ENCODE data around the gene HIP1R. TPM values are rescaled to one million over a fixed set of nuclear protein-coding genes. Genes with fewer than 3 reads are reported as not detected.

HIP1R gene
- total and polyA plus RNA-seq, 10 of the 15 experiments (the other 5 are each of a cell fraction or from before 2014, with no cell fraction given), result 0.18 to 27.7 (median 11.7) TPM

DNA sequence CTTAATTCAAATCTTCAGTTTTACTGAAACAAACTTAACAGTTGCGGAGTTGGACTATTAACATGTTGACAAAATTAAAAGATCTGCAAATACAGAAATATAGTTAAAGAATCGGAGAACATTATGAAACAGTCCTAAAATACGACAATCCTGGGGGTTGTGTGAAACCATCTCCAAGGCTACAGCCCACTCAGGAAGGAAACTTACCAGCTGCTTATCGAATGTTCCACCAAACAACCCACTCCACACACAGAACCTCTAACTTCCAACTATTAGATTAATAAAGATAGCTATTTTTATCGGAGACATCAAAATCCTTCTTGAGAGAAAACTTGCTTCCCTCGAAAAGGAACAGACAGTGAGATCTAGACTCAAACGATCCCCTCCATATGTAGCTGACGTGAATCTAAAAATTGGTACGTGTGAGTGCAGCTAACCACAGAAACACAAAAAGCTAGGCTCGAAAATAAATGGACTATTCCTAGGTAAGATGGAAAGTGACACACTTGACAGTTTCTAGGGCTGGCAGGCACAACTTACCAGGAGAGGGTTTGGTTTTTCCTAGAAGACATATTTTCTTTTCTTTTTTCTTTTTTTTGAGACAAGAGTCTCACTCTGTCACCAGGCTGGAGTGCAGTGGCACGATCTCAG, 47.8 kb downstream of the HIP1R start:
- H3K79me2 ChIP-seq (ENCODE audit: control insufficient read depth, insufficient read depth, low read length), result peaks cover 36% of the 10 kb centered on the region
- no peak overlapping the region for H3K27ac ChIP-seq (ENCODE audit: control insufficient read depth, insufficient read depth)
- H3K36me3 ChIP-seq (ENCODE audit: control insufficient read depth in 2 of 2, insufficient read depth in 2 of 2, low read length in 1 of 2), result peaks cover 0 to 7% of the 10 kb centered on the region in 2 experiments; a peak in 2 of 4 replicates
- POLR2A ChIA-PET, result interaction anchor here (1.2 to 5.6 kb wide), 5 partner anchors 9 to 17 kb away, joined by 3 to 25 read pairs (median 8); partner anchors contain the start of gene VPS37B
- RAD21 ChIA-PET (ENCODE audit: unreplicated experiment), result interaction anchor here (0.8 to 1.5 kb wide), 9 partner anchors 8 to 355 kb away, joined by 3 to 11 read pairs (median 3); no protein-coding TSS in a partner anchor
- no peak overlapping the region for H3K9ac ChIP-seq (ENCODE audit: control insufficient read depth, insufficient read depth, low read length)
- ATAC-seq (no peak), DNase-seq (ENCODE audit: low read depth, low spot score) (no peak), FAIRE-seq (no peak)
- WGBS (ENCODE audit: insufficient coverage, insufficient replicate concordance, low lambda C conversion rate, missing lambda C conversion rate), result 70% methylated on average over 11 of the region's 11 CpGs
- peaks cover 24% of the 10 kb centered on the region for H3K4me1 ChIP-seq (ENCODE audit: control insufficient read depth, insufficient read depth, low read length)
- intact Hi-C loops (cut with micrococcal nuclease; ENCODE audit: unreplicated experiment), result loop anchor here (10.0 kb wide), 1 partner anchor 1892 kb away; no protein-coding TSS in a partner anchor
- H3K27me3 ChIP-seq (replicated peaks in 1 of 2; ENCODE audit: control insufficient read depth in 2 of 2, insufficient read depth in 2 of 2, low read length in 1 of 2), result no peaks in the 10 kb centered on the region; a peak in 1 of 4 replicates
- SMC1A ChIA-PET (ENCODE audit: uncharacterized antibody, unreplicated experiment), result interaction anchor here (0.7 to 5.5 kb wide), 12 partner anchors 8 to 130 kb away, joined by 3 to 31 read pairs (median 10); partner anchors contain the start of genes DENR and VPS37B
- no peaks in the 10 kb centered on the region; the same call in 1 of the 2 replicates for H4K20me1 ChIP-seq (ENCODE audit: control insufficient read depth, insufficient read depth)
- no peak overlapping the region for H2AFZ ChIP-seq (ENCODE audit: control insufficient read depth, low read depth, low read length)
- H3K4me2 ChIP-seq (ENCODE audit: control insufficient read depth, insufficient read depth), result peak overlapping the region; percentile 38; the same call in 1 of the 2 replicates
- TSS peak; percentile 4 for BruUV-seq (replicated peaks)
- CTCF ChIA-PET, result interaction anchor here (0.7 to 8.9 kb wide), 11 partner anchors 9 to 355 kb away, joined by 3 to 107 read pairs (median 4); partner anchors contain the start of gene VPS37B
- TF ChIP-seq NFYA (IDR thresholded peaks at IDR 0.05; ENCODE audit: borderline replicate concordance, low read depth, low read length) (no peak), RUNX3 (IDR thresholded peaks at IDR 0.05; ENCODE audit: low read length) (peak; percentile 73), ZNF274 (IDR thresholded peaks at IDR 0.05; ENCODE audit: insufficient read depth, insufficient read length) (no peak), CHD2 (IDR thresholded peaks at IDR 0.05; ENCODE audit: borderline replicate concordance, low read depth, low read length) (no peak)
- TF ChIP-seq, protein P1, sequence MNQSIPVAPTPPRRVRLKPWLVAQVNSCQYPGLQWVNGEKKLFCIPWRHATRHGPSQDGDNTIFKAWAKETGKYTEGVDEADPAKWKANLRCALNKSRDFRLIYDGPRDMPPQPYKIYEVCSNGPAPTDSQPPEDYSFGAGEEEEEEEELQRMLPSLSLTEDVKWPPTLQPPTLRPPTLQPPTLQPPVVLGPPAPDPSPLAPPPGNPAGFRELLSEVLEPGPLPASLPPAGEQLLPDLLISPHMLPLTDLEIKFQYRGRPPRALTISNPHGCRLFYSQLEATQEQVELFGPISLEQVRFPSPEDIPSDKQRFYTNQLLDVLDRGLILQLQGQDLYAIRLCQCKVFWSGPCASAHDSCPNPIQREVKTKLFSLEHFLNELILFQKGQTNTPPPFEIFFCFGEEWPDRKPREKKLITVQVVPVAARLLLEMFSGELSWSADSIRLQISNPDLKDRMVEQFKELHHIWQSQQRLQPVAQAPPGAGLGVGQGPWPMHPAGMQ (IDR thresholded peaks at IDR 0.05; ENCODE audit: borderline replicate concordance), result no peak
- no peak overlapping the region for H3K4me3 ChIP-seq
- no peaks in the 10 kb centered on the region for H3K9me3 ChIP-seq (replicated peaks; ENCODE audit: control insufficient read depth, insufficient read depth, low read length)
- in situ Hi-C loops (cut with MboI), result no loop called here

Data from GM12878 (cell line).